H1 (cell line): ENCODE measurements around the gene CXorf65. TPM values are rescaled to one million over a fixed set of nuclear protein-coding genes. Genes with fewer than 3 reads are reported as not detected.

ENCODE experiments used
- ATF3 ChIP-seq: IDR thresholded peaks from 2 replicates; pipeline ENCODE4 v1.6.1; 2011; ENCODE audit warnings: low read depth, mild to moderate bottlenecking, low read length; ENCODE audit not compliant: insufficient read depth
- BACH1 ChIP-seq: IDR thresholded peaks from 2 replicates; pipeline ENCODE4 v1.6.1; 2012; ENCODE audit warnings: low read length, improper control_type of control experiment
- BRCA1 ChIP-seq: IDR thresholded peaks from 2 replicates; pipeline ENCODE4 v1.6.1; 2012; ENCODE audit warnings: low read depth, low read length, improper control_type of control experiment
- CHD2 ChIP-seq: IDR thresholded peaks from 2 replicates; pipeline ENCODE4 v1.6.1; 2012; ENCODE audit warnings: low read length, improper control_type of control experiment
- CHD7 ChIP-seq: fragments of 300-600 bp; sonication (generic); IDR thresholded peaks from 2 replicates; pipeline ENCODE4 v1.7.1; 2012; ENCODE audit warnings: low read length, moderate library complexity, mild to moderate bottlenecking, inconsistent platforms; ENCODE audit not compliant: insufficient replicate concordance
- CREB1 ChIP-seq: IDR thresholded peaks from 2 replicates; pipeline ENCODE4 v1.6.1; 2012; ENCODE audit warnings: inconsistent platforms
- MAFK ChIP-seq: IDR thresholded peaks from 2 replicates; pipeline ENCODE4 v1.6.1; 2012; ENCODE audit warnings: low read depth, mild to moderate bottlenecking, improper control_type of control experiment, low read length
- SRF ChIP-seq: IDR thresholded peaks from 2 replicates; pipeline ENCODE4 v1.6.1; 2011; ENCODE audit warnings: mild to moderate bottlenecking, low read depth, low read length, moderate library complexity
- SUZ12 ChIP-seq: fragments of 200-600 bp; sonication (generic); IDR thresholded peaks from 2 replicates; pipeline ENCODE4 v1.6.1; 2012; ENCODE audit warnings: mild to moderate bottlenecking, inconsistent platforms, low read length, moderate library complexity, mixed read lengths
- TAF1 ChIP-seq: IDR thresholded peaks from 2 replicates; pipeline ENCODE4 v1.6.1; 2011; ENCODE audit warnings: mild to moderate bottlenecking, low read depth, low read length
- polyA plus RNA-seq, 7 experiments: library from polyadenylated mRNA; depleted of rRNA in 3 of 7; stranded (reverse) in 5 of 7; unstranded in 2 of 7; fragments of >200 nt in 5 of 7; fragments of 200-250 nt in 2 of 7; gene quantifications; 1 replicate in 5 of 7; 2 replicates in 1 of 7; 4 replicates in 1 of 7; pipeline versions ENCODE4 v1.2.1 to v1.2.3, GENCODE V29; 2011 to 2013; ENCODE audit warnings: missing spikeins in 2 of 7, mixed read lengths in 2 of 7
- total RNA-seq: library from RNA; stranded (reverse); fragmentation: NEBNext Ultra II Directional; extraction: Animal tissue kit (Norgen Biotek cat#: 25700); gene quantifications from 2 replicates; pipeline ENCODE4 v1.2.1, GENCODE V29; 2021

The CXorf65 gene
- total and polyA plus RNA-seq, 2 of the 8 experiments (the other 6 are each of a cell fraction or from before 2014, with no cell fraction given): not detected

- TF ChIP-seq CHD7 (no peak), MAFK (no peak), SUZ12 (no peak), TAF1 (0 out of 2 replicates have a peak, but pooled peaks have one; percentile 17), CHD2 (0 out of 2 replicates have a peak, but pooled peaks have one; percentile 22), BRCA1 (no peak), CREB1 (peak; percentile 76), SRF (peak; percentile 72), ATF3 (peak; percentile 99), BACH1 (peak; percentile 49)
These were observed 38.3 kb downstream of the CXorf65 start, which contains the start of gene SNX12 (continued) for GRCh38 chrX:71068044-71068918.
